HL-60 (cell line): Measurements from ENCODE around the gene PIAS2.

Source experiments
- DNase-seq, 2 experiments: peaks; one replicate each; pipeline ENCODE4 v3.0.0-alpha.2; 2010 to 2020; ENCODE audit warnings: low read depth in 1 of 2, low spot score in 1 of 2
- H3K27ac ChIP-seq: fragments of 250-450 bp; sonication (Bioruptor Pico); replicated peaks from 2 replicates; pipeline ENCODE4 v1.5.1; 2020; ENCODE audit warnings: mild to moderate bottlenecking, moderate library complexity
- H3K27me3 ChIP-seq: fragments of 250-450 bp; sonication (Bioruptor Pico); 2 replicates; pipeline ENCODE4 v1.5.1; 2021; ENCODE audit warnings: mild to moderate bottlenecking, moderate library complexity; ENCODE audit not compliant: insufficient read depth, poor library complexity, severe bottlenecking
- H3K4me3 ChIP-seq: replicated peaks from 2 replicates; pipeline ENCODE4 v1.5.1; 2011; ENCODE audit warnings: mild to moderate bottlenecking, control low read depth, low read length; ENCODE audit not compliant: insufficient read depth
- GABPA ChIP-seq: IDR thresholded peaks from 2 replicates; pipeline ENCODE4 v1.6.1; 2012; ENCODE audit warnings: low read depth
- POLR2AphosphoS5 ChIP-seq: IDR thresholded peaks from 2 replicates; pipeline ENCODE4 v1.6.1; 2012; ENCODE audit warnings: low read depth
- REST ChIP-seq: IDR thresholded peaks from 2 replicates; pipeline ENCODE4 v1.6.1; 2012; ENCODE audit warnings: low read depth; ENCODE audit not compliant: insufficient replicate concordance
- SPI1 ChIP-seq: IDR thresholded peaks from 2 replicates; pipeline ENCODE4 v1.6.1; 2012; ENCODE audit warnings: low read depth, mild to moderate bottlenecking, borderline replicate concordance
- TF ChIP-seq, protein P1 (sequence below): IDR thresholded peaks from one replicate; pipeline ENCODE4 v1.5.1; 2011; ENCODE audit warnings: low read length, control low read depth, inconsistent platforms; ENCODE audit not compliant: insufficient read depth

The PIAS2 gene

DNA sequence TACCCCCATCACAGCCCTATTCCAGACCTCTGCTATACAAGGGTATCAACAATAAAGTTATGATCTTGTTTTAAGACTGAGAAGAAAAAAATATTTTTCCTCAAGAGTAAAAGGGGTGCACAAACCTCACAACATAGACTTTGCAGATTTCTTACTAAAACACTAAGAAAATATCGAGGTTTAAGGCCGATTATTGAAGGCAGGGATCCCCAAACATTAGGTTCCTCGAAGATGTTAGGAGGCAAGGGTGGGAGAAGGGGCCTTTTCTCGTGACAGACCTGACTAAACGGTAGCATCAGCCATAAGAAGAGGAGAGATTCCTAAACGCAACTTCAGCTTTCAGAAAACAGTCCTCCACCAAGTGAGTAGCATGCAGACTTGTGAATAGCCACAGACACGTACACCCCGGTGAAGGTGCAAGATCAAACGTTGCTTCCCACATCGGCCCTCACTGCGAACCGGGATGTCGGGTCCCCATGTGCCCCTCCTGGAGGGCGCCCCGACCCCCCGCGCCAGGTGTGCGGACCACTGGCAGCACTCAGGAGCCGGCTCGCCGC is 678 bp downstream of the PIAS2 start:
- Histone ChIP-seq H3K27ac (peak overlapping the region; percentile 73), H3K4me3 (peak overlapping the region; percentile 89), H3K27me3 (no peaks in the 10 kb centered on the region)
- DNase-seq = peak in 1 of 2 experiments; percentile 47
- TF ChIP-seq GABPA = no peak
- no peak for TF ChIP-seq POLR2AphosphoS5

DNA sequence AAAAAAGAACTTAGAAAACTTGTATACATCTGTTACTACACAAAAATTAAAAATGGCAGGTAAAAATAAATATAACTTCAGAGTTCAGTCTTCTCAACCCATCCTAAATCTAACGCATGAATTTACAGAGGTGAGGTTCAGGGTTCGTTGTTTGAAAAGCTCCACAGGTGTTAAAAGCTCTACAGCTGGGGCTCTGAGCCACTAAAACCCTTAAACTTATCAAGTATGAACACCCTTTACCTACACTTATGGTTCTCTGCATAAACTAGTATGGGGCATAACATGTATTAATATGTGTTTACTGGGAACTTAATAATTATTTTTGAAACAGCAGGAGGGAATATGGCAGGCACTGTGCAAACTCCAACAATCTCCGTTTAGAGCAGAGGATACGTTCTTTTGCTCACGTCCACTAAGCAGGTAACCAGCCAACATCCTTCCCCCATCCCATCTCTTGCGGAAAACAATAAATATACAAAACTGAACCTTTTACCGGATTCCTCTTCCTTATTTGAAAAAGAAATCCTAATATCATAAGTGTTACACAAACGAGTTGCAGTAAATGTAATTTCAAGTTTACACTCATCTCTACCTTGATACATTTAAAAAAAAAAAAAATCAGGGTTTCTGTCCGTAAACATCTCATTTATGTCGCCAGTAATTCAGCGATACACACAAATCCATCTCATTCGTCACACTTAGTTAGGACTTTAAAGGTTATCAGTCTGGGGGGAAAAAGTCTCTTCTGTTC is 1.3 kb downstream of the PIAS2 start:
- no peaks in the 10 kb centered on the region for H3K27me3 ChIP-seq
- TF ChIP-seq, protein P1, sequence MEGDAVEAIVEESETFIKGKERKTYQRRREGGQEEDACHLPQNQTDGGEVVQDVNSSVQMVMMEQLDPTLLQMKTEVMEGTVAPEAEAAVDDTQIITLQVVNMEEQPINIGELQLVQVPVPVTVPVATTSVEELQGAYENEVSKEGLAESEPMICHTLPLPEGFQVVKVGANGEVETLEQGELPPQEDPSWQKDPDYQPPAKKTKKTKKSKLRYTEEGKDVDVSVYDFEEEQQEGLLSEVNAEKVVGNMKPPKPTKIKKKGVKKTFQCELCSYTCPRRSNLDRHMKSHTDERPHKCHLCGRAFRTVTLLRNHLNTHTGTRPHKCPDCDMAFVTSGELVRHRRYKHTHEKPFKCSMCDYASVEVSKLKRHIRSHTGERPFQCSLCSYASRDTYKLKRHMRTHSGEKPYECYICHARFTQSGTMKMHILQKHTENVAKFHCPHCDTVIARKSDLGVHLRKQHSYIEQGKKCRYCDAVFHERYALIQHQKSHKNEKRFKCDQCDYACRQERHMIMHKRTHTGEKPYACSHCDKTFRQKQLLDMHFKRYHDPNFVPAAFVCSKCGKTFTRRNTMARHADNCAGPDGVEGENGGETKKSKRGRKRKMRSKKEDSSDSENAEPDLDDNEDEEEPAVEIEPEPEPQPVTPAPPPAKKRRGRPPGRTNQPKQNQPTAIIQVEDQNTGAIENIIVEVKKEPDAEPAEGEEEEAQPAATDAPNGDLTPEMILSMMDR = no peak
- TF ChIP-seq GABPA (no peak), SPI1 (no peak), POLR2AphosphoS5 (no peak), REST (no peak)
- peak overlapping the region; percentile 89 for H3K4me3 ChIP-seq
- DNase-seq = no peak
- peak overlapping the region; percentile 73 for H3K27ac ChIP-seq

DNA sequence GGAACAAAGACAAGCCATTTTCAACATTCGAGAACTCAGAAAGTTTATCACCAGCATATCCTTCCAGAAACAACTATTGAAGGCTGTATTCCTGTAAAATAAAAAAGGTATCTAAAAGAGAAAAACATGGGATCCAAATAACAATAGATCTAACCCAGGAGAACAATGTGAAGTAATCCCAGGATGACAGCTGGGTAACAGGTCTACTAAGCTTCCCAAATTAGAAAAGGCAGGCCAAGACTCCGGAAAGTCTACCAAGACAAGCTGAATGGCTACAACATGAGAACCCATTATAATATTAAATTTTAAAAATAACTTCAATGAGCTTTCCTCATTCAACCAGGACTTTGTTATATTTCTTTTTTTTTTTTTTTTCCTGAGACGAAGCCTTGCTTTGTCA is 6.5 kb downstream of the PIAS2 start:
- H3K27ac ChIP-seq = no peak overlapping the region
- no peaks in the 10 kb centered on the region for H3K27me3 ChIP-seq
- no peak for DNase-seq
- TF ChIP-seq REST (no peak), POLR2AphosphoS5 (no peak), GABPA (no peak), SPI1 (no peak)
- TF ChIP-seq, protein P1 = no peak
- H3K4me3 ChIP-seq = no peak overlapping the region

DNA sequence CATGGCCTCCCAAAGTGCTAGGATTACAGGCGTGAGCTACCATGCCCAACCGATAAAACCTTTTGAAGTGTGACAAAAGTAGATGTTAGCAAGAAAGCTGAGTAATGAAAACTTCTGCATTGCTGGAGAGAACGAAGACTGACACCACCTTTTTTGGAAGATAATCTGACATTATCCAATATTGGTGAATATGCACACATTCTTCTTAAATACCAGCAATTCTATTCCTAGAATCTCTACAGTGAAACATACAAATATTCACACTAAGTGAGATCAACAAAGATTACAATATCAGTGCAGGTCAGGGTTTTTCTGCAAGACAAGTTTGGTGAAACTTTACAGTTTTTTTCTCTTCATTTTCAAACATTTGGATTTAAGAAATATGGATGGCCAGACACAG is 7.8 kb downstream of the PIAS2 start:
- TF ChIP-seq, protein P1 = no peak
- no peak for TF ChIP-seq GABPA
- TF ChIP-seq POLR2AphosphoS5 = no peak
- TF ChIP-seq SPI1 = no peak
- no peak for TF ChIP-seq REST
- DNase-seq = no peak
- Histone ChIP-seq H3K27me3 (no peaks in the 10 kb centered on the region), H3K4me3 (no peak overlapping the region), H3K27ac (no peak overlapping the region)
